ENCODE data around the gene HPN. TPM values are rescaled to one million over a fixed set of nuclear protein-coding genes. Genes with fewer than 3 reads are reported as not detected.
A peak's percentile ranks its signal among the peaks of the same experiment; 100 is the strongest.
"Not testable (repeated sequence)": the region's sequence is repeated elsewhere in the genome, so short reads cannot be mapped to it uniquely, and the experiment has no call there.

The HPN gene
- total RNA-seq, 2 experiments from 2014 or later, result 0.09 TPM; not detected in 1

GRCh38 chr19:35099897-35100275 lies 58.4 kb downstream of the HPN start:
- Mint-ChIP-seq H3K27me3 (peaks cover 5% of the 10 kb centered on the region), H3K4me3 (no peak overlapping the region), H3K9me3 (ENCODE audit: low read depth) (no peaks in the 10 kb centered on the region), H3K27ac (no peak overlapping the region), H3K4me1 (no peaks in the 10 kb centered on the region), H3K36me3 (ENCODE audit: low read depth) (no peaks in the 10 kb centered on the region)
- ChIA-PET CTCF (interaction anchor here (1.0 to 1.4 kb wide), 3 partner anchors 9 to 42 kb away, joined by 3 to 4 read pairs (median 3); no protein-coding TSS in a partner anchor), POLR2A (no interaction called here)
- no peak for ATAC-seq
- DNase-seq, result no peak
- intact Hi-C loops (cut with DNase I, micrococcal nuclease), result no loop called here

DNA sequence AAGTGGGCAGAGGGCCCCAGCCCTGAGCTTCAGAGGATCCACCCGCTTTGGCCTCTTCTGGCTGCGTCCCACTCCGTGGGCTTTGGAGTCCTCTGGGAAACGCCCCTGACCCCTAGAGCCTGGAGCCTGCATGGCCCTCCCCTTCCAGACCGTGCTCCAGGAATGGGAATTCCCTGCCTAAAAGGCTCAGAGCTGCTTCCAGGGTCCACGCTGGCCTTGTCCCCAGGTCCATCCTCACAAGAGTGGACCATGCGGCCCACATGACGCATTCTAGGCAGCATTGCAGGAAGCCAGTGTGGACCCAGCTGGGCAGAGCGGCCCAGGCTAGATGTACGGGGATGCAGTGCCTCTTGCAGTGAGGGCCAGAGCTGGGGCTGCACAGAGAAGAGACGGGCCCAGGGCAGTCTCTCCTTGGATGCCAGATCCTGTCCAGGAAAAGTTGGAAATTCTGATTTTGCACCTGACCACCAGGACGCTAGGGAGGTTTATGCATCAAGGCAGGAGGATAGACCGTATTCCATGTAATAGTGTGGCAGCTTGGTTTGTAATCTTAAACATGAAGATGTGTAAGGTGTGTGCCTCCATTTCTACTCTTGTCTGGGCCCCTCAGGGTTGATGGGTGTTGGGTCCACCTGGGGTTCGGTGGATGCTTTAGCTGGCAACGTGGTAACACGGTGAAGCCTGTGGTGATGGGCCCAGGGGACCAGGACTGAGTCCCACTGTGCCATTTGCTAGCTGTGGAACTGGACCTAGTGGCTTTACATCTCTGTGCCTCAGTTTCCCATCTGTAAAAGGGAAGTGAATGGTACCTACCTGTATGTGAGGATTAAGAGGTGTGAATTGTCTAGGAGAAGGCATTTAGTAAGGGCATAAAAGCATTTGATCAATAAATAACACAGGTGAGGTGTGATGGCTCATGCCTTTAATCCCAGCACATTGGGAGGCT lies 59.3 kb downstream of the HPN start:
- ChIA-PET CTCF (interaction anchor here (0.9 to 1.4 kb wide), 4 partner anchors 10 to 394 kb away, joined by 3 to 4 read pairs (median 4); no protein-coding TSS in a partner anchor), POLR2A (no interaction called here)
- Mint-ChIP-seq H3K36me3 (ENCODE audit: low read depth) (no peaks in the 10 kb centered on the region), H3K27ac (no peak overlapping the region), H3K9me3 (ENCODE audit: low read depth) (no peaks in the 10 kb centered on the region), H3K4me3 (no peak overlapping the region), H3K4me1 (no peaks in the 10 kb centered on the region), H3K27me3 (peaks cover 2% of the 10 kb centered on the region)
- no peak for DNase-seq
- intact Hi-C loops (cut with DNase I, micrococcal nuclease), result no loop called here
- no peak for ATAC-seq

GRCh38 chr19:35101949-35102348 lies 60.4 kb downstream of the HPN start:
- intact Hi-C loops (cut with DNase I, micrococcal nuclease); H3K36me3 Mint-ChIP-seq (ENCODE audit: low read depth); DNase-seq; ATAC-seq; H3K4me1 Mint-ChIP-seq; H3K27me3 Mint-ChIP-seq; H3K4me3 Mint-ChIP-seq; H3K9me3 Mint-ChIP-seq (ENCODE audit: low read depth); H3K27ac Mint-ChIP-seq; POLR2A ChIA-PET; CTCF ChIA-PET: not testable (repeated sequence)

GRCh38 chr19:35103614-35104013 lies 62.1 kb downstream of the HPN start:
- H3K4me3 Mint-ChIP-seq; ATAC-seq; H3K4me1 Mint-ChIP-seq; H3K9me3 Mint-ChIP-seq (ENCODE audit: low read depth); intact Hi-C loops (cut with DNase I, micrococcal nuclease); H3K27ac Mint-ChIP-seq; H3K36me3 Mint-ChIP-seq (ENCODE audit: low read depth); POLR2A ChIA-PET; CTCF ChIA-PET; H3K27me3 Mint-ChIP-seq; DNase-seq: not testable (repeated sequence)

GRCh38 chr19:35104361-35104760 lies 62.8 kb downstream of the HPN start:
- H3K27me3 Mint-ChIP-seq, result no peaks in the 10 kb centered on the region
- intact Hi-C loops (cut with DNase I, micrococcal nuclease), result no loop called here
- ATAC-seq, result no peak
- no peak overlapping the region for H3K27ac Mint-ChIP-seq
- ChIA-PET POLR2A (no interaction called here), CTCF (no interaction called here)
- H3K4me3 Mint-ChIP-seq, result no peak overlapping the region
- H3K9me3 Mint-ChIP-seq (ENCODE audit: low read depth), result peaks cover 4% of the 10 kb centered on the region
- peaks cover 6% of the 10 kb centered on the region for H3K4me1 Mint-ChIP-seq
- no peak for DNase-seq
- no peaks in the 10 kb centered on the region for H3K36me3 Mint-ChIP-seq (ENCODE audit: low read depth)

DNA sequence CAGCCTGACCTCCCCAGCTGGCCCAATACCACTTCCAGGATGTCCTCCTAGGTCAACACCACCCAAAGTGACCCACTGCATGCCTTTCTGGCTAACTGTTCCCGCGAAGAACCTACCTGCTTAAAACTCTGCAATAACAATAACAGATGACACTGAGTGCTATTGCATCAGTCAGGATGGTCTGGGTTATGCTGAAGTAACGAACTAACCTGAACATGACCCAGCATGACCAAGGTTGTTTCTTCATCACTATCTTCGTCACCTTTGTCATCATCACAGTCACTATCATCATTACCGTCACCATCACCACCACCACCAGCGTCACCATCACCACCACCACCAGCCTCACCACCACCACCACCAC lies 63.5 kb downstream of the HPN start:
- POLR2A ChIA-PET, result no interaction called here
- intact Hi-C loops (cut with DNase I, micrococcal nuclease), result no loop called here
- Mint-ChIP-seq H3K27me3 (no peaks in the 10 kb centered on the region), H3K27ac (no peak overlapping the region), H3K4me1 (peaks cover 6% of the 10 kb centered on the region), H3K36me3 (ENCODE audit: low read depth) (no peaks in the 10 kb centered on the region), H3K9me3 (ENCODE audit: low read depth) (peaks cover 4% of the 10 kb centered on the region), H3K4me3 (no peak overlapping the region)
- ATAC-seq (no peak), DNase-seq (no peak)
- CTCF ChIA-PET, result no interaction called here

- no peak overlapping the region for H3K4me3 Mint-ChIP-seq
- intact Hi-C loops (cut with DNase I, micrococcal nuclease), result no loop called here
- H3K27ac Mint-ChIP-seq, result peak overlapping the region; percentile 55
- peaks cover 4% of the 10 kb centered on the region for H3K9me3 Mint-ChIP-seq (ENCODE audit: low read depth)
- no peak for DNase-seq
- POLR2A ChIA-PET, result no interaction called here
- CTCF ChIA-PET, result interaction anchor here (0.6 kb wide), 1 partner anchor 619 kb away, joined by 4 read pairs; no protein-coding TSS in a partner anchor
- no peaks in the 10 kb centered on the region for H3K36me3 Mint-ChIP-seq (ENCODE audit: low read depth)
- no peaks in the 10 kb centered on the region for H3K27me3 Mint-ChIP-seq
- peaks cover 6% of the 10 kb centered on the region for H3K4me1 Mint-ChIP-seq
- ATAC-seq, result no peak
Observed at GRCh38 chr19:35105411-35106290, 64.1 kb downstream of the HPN start.

- Mint-ChIP-seq H3K9me3 (ENCODE audit: low read depth) (peaks cover 4% of the 10 kb centered on the region), H3K36me3 (ENCODE audit: low read depth) (no peaks in the 10 kb centered on the region), H3K4me3 (no peak overlapping the region), H3K27me3 (no peaks in the 10 kb centered on the region), H3K4me1 (peaks cover 6% of the 10 kb centered on the region), H3K27ac (peak overlapping the region; percentile 55)
- ATAC-seq (no peak), DNase-seq (no peak)
- intact Hi-C loops (cut with DNase I, micrococcal nuclease), result no loop called here
- ChIA-PET POLR2A (no interaction called here), CTCF (interaction anchor here (0.6 kb wide), 1 partner anchor 620 kb away, joined by 4 read pairs; no protein-coding TSS in a partner anchor)
Observed at GRCh38 chr19:35106291-35106583, 64.7 kb downstream of the HPN start.

GRCh38 chr19:35106898-35107541 lies 65.5 kb downstream of the HPN start:
- Mint-ChIP-seq H3K36me3 (ENCODE audit: low read depth) (no peaks in the 10 kb centered on the region), H3K27me3 (no peaks in the 10 kb centered on the region), H3K4me3 (no peak overlapping the region), H3K4me1 (peaks cover 6% of the 10 kb centered on the region), H3K9me3 (ENCODE audit: low read depth) (peaks cover 4% of the 10 kb centered on the region), H3K27ac (no peak overlapping the region)
- intact Hi-C loops (cut with DNase I, micrococcal nuclease), result no loop called here
- ATAC-seq, result no peak
- ChIA-PET CTCF (interaction anchor here (1.0 kb wide), 1 partner anchor 22 kb away, joined by 3 read pairs; no protein-coding TSS in a partner anchor), POLR2A (no interaction called here)
- no peak for DNase-seq

DNA sequence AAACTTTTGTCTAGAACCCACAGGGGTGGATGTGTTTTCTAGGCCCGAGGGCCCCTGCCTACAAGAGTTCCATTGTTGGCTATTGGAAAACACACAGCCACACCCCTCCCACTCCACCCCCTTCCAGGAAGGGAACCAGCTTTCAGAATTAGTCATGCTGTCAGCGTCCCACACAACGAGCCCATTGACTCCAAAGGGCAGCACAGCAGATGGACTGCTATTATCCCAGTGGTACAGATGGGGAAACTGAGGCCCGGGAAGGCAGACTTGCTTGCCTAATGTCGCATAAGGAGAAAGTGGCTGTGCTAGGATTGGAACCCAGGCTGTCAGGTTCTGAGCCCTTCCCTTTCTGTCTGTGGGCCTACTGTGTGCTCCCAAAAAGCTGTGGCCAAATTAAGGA lies 66.0 kb downstream of the HPN start:
- DNase-seq, result peak; percentile 34
- ChIA-PET POLR2A (no interaction called here), CTCF (interaction anchor here (1.0 kb wide), 1 partner anchor 23 kb away, joined by 3 read pairs; no protein-coding TSS in a partner anchor)
- Mint-ChIP-seq H3K27me3 (no peaks in the 10 kb centered on the region), H3K4me3 (no peak overlapping the region), H3K27ac (no peak overlapping the region), H3K9me3 (ENCODE audit: low read depth) (peaks cover 4% of the 10 kb centered on the region), H3K36me3 (ENCODE audit: low read depth) (no peaks in the 10 kb centered on the region), H3K4me1 (peaks cover 6% of the 10 kb centered on the region)
- peak; percentile 30 for ATAC-seq
- intact Hi-C loops (cut with DNase I, micrococcal nuclease), result no loop called here

GRCh38 chr19:35108730-35109129 lies 67.2 kb downstream of the HPN start:
- ChIA-PET CTCF (no interaction called here), POLR2A (no interaction called here)
- no peak overlapping the region for H3K4me3 Mint-ChIP-seq
- no peak for ATAC-seq
- peaks cover 6% of the 10 kb centered on the region for H3K4me1 Mint-ChIP-seq
- intact Hi-C loops (cut with DNase I, micrococcal nuclease), result no loop called here
- H3K27ac Mint-ChIP-seq, result no peak overlapping the region
- no peaks in the 10 kb centered on the region for H3K36me3 Mint-ChIP-seq (ENCODE audit: low read depth)
- H3K27me3 Mint-ChIP-seq, result no peaks in the 10 kb centered on the region
- peaks cover 4% of the 10 kb centered on the region for H3K9me3 Mint-ChIP-seq (ENCODE audit: low read depth)
- no peak for DNase-seq
